HG03558 (cell line): ENCODE data around the gene MAP2K2.
"Not testable (repeated sequence)": the region's sequence is repeated elsewhere in the genome, so short reads cannot be mapped to it uniquely, and the experiment has no call there.

ENCODE experiments used
- ATAC-seq: cut with Tn5 transposase; IDR thresholded peaks from one replicate; pipeline ENCODE4 v1.9.1; 2021; ENCODE audit warnings: moderate number of reproducible peaks; ENCODE audit not compliant: unreplicated experiment; ENCODE audit errors: extremely low read depth

Gene MAP2K2

GRCh38 chr19:4123615-4124568 lies at the start of gene MAP2K2:
Gene MAP2K2 (minus strand): TSS chr19:4124122. CDS start chr19:4123875, 247 bp downstream.
- ATAC-seq, result no peak

GRCh38 chr19:4172861-4173473 lies 49.0 kb upstream of the MAP2K2 start:
- no peak for ATAC-seq

GRCh38 chr19:4171676-4172075 lies 47.8 kb upstream of the MAP2K2 start:
- ATAC-seq, result no peak

- no peak for ATAC-seq
Measured at GRCh38 chr19:4164262-4164661, 40.3 kb upstream of the MAP2K2 start.

- no peak for ATAC-seq
Measured at GRCh38 chr19:4161415-4162077, 37.6 kb upstream of the MAP2K2 start.

DNA sequence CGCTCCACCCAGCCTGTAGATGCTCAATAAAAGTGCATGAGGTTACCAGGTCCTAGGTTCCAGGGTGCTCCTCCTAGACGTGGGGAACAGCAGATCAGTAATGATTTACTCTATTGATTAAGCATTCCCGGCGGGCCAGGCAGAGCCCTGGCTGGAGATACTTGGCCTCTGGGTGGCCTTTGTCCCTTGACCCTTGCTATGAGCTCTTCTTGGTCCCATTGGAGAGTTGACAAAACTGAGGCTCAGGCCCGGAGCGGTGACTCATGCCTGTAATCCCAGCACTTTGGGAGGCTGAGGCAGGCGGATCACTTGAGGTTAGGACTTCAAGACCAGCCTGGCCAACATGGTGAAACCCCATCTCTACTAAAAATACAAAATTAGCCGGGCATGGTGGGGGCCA lies 34.0 kb upstream of the MAP2K2 start:
- not testable (repeated sequence) for ATAC-seq

- no peak for ATAC-seq
Measured at GRCh38 chr19:4157164-4157563, 33.2 kb upstream of the MAP2K2 start.

DNA sequence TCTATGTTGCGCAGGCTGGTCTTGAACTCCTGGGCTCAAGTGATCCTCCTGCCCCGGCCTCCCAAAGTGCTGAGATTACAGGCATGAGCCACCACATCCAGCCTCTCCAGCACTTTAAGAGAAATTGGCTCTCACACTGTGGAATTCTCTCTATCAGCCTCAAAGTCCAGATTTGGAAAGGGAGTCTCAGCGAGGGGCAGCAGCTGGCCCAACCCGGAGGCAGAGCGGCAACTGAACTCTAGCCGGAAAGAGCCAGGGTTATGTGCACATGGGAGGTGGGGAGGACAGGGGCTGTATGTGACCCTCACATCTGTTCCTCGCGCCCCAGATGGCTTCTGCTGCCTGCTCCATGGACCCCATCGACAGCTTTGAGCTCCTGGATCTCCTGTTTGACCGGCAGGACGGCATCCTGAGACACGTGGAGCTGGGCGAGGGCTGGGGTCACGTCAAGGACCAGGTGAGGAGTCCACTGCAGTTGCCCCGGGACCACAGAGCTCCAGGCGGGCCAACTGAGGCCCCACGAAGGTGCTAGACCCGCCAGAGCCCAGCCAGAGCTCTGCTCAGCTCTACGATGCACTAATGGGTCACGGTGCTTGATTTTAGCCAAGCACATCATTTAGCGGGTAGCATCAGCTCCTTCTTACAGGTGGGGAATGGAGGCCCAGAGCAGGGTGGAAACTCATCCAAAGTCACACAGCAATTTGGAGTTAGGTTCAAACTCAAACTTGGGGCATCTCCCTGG lies 30.8 kb upstream of the MAP2K2 start:
- ATAC-seq, result no peak

- no peak for ATAC-seq
Measured at GRCh38 chr19:4152241-4152998, 28.5 kb upstream of the MAP2K2 start.

GRCh38 chr19:4151623-4152022 lies 27.7 kb upstream of the MAP2K2 start:
- ATAC-seq, result no peak

DNA sequence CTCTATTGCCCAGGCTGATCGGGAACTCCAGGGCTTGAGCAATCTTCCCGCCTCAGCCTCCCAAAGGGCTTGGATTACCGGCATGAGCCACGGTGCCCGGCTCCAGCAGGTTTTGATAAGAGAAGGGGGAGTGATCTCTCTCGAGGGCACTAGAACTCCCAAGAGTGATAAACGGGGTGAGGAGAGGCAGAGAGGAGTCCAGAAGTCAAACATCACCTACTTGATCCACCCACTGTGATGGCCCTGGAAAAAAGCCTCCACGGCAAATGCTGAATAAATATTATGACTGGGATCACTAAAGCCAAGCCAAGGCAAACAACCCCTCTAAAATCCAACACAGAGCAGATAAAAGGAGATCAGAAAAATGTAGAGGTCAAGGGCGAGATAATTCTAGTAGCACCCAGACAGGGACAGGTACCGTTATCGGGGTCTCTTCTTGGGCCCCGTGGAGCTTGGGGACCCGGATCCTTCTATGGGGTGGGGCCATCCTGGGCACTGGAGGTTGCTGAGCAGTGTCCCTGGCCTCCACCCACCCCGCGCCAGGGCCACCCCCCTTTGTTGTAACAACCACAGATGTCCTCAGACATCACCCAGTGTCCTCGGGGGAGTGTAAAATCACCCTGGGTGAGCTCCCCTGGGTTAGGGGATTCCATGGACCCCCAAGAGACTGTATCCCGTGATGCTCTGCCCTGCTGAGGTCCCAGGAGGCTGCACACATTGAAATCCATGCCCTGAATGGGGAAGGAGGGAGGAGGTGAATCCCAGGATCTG lies 25.8 kb upstream of the MAP2K2 start:
- ATAC-seq, result no peak

GRCh38 chr19:4144666-4145249 lies 20.8 kb upstream of the MAP2K2 start:
- no peak for ATAC-seq

DNA sequence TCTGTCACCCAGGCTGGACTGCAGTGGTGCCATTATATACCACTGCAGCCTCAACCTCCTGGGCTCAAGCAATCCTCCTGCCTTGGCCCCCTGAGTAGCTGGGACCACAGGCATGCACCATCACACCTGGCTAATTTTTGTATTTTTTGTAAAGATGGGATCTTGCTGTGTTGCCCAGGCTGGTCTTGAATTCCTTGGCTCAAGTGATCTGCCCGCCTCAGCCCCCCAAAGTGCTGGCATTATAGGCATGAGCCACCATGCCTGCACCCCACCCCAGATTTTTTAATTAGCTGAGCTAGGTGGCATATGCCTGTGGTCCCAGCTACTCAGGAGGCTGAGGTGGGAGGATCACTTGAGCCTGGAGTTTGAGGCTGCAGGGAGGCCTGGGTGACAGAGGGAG lies 19.0 kb upstream of the MAP2K2 start:
- not testable (repeated sequence) for ATAC-seq

DNA sequence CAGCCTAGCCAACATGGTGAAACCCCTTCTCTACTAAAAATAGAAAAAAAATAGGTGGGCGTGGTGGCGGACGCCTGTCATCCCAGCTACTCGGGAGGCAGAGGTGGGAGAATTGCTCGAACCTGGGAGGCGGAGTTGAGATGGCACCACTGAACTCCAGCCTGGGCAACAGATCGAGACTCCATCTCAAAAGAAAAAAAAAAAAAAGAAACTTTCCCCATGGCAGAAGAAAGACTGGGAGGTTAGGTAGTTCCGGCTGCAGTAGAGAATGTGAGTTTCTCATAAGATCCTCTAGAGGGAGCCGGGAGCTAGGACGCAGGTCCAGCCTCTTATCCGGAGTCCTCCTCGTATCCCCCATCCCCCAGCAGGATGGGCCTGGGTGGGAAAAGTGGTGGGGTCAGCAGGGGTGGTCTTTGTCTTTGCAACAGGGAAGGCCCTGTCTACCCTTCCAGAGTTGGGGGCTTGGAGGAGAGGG lies 16.4 kb upstream of the MAP2K2 start:
- ATAC-seq, result no peak

DNA sequence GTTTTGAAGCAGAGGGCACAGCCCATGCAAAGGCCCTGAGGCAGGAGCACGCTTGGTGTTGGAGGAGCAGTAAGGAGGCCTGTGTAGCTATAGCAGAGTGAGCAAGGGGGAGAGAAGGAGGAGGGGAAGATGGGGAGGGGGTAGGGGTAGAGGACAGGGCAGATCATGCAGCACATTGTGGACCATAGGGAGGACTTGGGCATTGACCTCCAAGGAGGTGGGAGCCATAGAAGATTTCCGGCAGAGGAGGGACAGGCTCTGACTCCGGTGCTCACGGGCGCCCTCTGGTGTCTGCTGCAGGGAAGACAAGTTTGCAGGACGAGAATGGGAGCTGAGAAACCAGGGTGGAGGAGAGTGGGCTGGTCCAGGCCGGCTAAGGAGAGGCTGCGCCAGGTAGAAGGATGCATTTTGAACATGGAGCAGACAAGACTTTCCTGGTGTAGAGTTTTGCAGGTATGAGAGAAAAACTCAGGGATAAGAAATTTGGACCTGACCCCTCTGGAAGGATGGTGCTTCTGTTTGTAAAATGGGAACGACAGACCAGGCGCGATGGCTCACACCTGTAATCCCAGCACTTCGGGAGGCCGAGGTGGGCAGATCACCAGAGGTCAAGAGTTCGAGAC lies 15.8 kb upstream of the MAP2K2 start:
- ATAC-seq, result no peak

DNA sequence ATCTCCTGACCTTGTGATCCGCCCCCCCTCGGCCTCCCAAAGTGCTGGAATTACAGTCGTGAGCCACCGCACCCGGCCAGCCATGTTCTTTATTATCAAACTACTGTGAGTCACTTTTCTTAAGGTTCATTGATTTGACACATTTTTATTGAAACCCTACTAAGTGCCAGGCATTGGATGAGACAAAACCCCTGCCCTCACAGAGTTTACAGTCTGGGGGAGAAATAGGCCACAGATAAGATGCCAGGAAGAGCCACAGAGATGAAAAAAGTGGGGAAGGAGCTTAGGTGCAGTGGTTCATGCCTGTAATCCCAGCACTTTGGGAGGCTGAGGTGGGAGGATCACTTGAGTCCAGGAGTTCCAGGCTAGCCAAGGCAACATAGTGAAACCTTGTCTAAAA lies 14.5 kb upstream of the MAP2K2 start:
- no peak for ATAC-seq

DNA sequence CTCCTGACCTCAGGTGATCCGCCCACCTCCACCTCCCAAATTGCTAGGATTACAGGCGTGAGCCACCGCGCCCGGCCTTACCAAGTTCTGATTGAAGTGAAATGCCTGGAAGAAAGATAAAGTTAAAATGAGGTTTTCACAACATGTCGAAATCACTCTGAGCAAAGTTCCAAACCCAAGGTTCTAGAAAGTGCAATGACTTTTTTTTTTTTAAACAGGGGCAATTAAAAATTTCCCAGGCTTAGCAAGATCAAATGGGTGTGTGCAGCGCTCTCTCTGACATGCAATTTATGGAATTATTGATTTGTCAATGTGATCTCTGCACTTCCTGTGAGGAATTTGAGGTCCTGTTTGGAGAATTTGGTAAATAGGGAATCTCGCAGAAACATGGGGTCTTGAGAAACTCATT lies 12.8 kb upstream of the MAP2K2 start:
- no peak for ATAC-seq

DNA sequence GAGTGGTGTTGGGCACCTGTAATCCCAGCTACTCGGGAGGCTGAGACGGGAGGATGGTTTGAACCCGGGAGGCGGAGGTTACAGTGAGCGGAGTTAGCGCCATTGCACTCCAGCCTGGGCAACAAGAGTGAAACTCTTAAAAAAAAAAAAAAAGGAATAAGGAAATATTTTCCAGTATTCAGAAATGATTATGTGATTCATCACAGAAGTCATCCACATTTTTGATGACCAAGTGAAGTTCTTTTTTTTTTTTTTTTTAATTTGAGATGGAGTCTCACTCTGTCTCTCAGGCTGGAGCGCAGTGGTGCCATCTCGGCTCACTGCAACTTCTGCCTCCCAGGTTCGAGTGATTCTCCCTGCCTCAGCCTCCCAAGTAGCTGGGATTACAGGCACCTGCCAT lies 11.5 kb upstream of the MAP2K2 start:
- ATAC-seq, result not testable (repeated sequence)
